HG03159 (cell line): ENCODE results near the gene CNTN1.

Source experiments
- ATAC-seq: cut with Tn5 transposase; IDR thresholded peaks from one replicate; pipeline ENCODE4 v1.9.1; 2021; ENCODE audit warnings: mild to moderate bottlenecking, moderate library complexity; ENCODE audit not compliant: unreplicated experiment

CNTN1 gene

GRCh38 chr12:40953076-40953475, 260.8 kb downstream of the CNTN1 start:
- ATAC-seq: no peak

DNA sequence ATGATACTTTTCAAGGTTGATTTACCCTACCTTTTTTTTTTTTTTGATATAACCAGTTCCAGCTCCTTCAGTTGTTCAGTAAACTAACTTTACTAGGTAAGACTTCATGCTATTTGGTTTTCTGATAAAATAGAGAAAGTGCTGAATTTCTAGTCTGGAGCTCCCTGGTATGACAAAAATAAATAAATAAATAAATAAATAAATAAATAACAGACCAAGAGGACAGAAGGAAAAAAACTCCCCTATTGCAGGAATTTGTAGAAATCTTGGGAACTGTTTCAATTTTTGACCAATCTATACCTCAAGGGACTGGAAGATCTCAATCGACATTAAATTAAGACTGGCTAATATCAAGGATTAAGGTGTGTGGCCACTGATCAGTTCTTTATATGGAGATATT, 265.2 kb downstream of the CNTN1 start:
- no peak for ATAC-seq

- ATAC-seq: no peak
Measured at GRCh38 chr12:40959041-40959440, 266.8 kb downstream of the CNTN1 start.

GRCh38 chr12:40963751-40964150, 271.5 kb downstream of the CNTN1 start:
- no peak for ATAC-seq

DNA sequence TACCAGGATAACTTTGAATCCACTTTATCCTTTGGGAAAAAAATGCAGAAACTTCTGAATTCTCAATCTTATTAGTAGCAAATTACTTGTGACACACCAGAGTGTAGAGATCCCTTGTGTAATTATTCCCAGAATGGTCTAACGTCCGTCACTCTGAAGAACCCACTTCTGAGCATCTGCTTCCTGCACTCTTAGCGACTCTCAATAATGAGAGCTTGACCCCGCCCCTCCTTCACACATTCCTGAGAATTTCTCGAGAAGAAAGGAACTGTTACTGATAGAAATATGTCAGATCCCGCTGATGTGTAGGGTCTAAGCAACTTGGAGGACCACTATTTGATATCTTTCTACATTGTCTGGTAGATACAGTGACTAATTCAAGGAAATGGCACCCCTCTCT, 277.6 kb downstream of the CNTN1 start:
- ATAC-seq: no peak

GRCh38 chr12:40970320-40970907, 278.2 kb downstream of the CNTN1 start:
- no peak for ATAC-seq

- ATAC-seq: no peak
Measured at GRCh38 chr12:40971911-40972310, 279.7 kb downstream of the CNTN1 start.

DNA sequence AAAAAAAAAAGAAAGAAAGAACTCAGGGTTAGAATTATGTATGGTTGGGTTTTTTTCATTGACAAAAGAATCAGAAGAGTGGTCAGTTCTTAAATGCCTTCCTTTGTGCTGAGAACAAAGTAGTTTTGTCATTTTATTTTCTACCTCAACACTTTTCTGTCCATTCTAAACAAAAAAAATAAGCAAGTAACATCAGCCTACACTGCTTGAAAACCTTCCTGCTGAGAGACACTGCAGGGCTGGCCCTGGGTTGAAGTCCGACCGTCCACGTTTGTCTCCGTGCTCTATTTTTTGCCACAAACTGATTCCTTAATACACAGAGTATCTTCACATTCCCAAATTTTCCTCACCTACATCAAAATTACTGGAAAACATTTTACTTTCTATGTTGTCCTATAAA, 284.3 kb downstream of the CNTN1 start:
- no peak for ATAC-seq

DNA sequence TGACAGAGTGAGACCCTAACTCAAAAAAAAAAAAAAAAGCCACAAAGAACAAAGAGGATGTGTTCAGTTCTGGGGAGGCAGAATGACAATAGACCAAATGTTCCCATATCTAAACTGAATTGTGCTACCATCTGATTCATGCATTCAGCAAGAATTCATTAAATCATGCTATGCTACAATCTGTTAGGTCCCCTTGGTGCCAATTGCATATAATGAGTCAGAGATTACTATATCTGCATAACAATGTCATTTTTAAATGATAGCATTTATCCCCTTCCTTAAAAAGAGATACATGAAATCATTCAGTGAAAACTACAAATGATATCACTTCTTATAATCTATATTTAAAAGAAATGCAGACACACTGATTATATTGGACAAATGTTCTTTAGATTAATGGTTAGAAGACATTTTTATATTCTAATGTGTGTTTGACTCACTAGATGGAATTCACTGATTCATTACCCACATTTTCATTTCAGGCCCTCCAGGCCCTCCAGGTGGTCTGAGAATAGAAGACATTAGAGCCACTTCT, 288.3 kb downstream of the CNTN1 start:
- no peak for ATAC-seq

DNA sequence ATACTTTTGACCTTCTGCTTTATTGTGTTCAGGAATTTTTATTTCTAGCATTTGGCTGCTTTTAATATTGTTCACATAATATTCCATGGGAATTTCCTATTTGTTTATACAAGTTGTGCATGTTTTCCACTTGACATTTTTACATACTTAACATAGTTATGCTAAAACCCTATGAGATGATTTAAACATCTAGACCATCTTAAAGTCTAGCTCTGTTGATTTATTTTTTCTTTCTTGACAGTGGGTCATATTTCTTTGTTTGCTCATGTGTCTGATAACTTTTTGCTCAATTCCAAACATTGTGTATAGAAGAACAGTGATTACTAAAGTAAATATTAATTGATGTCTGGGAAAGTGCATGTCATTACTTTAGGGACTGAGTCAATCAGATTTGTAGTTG, 293.8 kb downstream of the CNTN1 start:
- ATAC-seq: no peak

DNA sequence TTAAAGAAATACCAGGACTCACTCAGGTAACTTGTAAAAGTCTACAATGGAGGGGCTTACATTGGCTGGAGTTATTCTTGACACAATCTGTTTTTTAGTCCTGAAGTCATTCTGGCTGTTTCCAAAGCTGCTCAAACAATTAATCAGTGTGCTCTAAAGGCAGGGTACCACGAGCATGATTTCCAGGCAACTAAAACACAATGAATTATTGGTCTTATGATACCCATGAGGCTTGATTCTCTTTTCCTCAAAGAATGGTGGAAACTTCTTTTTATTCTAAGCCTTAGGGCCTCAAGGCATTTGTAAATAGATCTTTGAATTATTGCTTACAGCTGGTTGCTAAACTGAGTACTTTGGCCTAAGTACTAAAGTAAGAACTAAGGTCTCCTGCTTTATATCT, 296.1 kb downstream of the CNTN1 start:
- ATAC-seq: no peak

DNA sequence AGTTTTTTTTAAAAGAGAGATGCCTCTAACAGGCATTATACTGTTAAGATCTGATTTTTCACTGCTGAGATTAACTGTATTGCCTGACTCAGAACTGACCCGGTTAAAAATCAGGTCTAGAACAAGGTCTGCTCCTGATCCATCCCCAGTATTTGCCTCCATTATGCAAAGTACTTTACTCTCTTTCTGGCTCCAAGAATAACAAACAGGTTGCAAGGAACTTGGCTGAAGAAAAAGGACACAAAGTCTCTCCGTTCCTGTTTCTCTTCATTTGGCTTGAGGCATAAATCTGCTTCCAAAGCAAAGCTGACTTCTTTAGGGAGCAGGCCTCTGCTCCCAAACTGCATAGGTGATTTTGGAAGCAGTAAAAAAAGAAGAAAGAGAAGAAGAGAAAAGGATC, 296.6 kb downstream of the CNTN1 start:
- no peak for ATAC-seq

- ATAC-seq: no peak
Measured at GRCh38 chr12:40989785-40990184, 297.5 kb downstream of the CNTN1 start.

GRCh38 chr12:40992158-40992557, 299.9 kb downstream of the CNTN1 start:
- no peak for ATAC-seq

DNA sequence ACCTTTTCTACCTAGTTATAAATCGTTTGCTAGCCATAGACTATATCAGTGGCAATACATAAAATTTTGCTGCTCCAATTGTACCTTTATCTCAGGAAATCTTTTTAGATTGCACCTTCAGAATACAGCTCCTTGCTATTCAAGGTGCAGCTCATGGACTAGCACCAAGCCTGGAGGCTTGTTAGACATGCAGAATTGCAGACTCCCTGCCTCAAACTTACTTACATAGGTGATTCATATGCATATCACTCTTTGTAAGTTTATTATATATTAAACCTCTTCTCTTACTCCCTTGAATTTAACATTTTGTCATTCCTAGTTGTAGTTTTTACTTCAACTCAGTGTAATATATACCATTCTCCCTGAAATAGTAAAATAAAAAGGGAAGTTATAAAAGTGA, 300.4 kb downstream of the CNTN1 start:
- no peak for ATAC-seq

DNA sequence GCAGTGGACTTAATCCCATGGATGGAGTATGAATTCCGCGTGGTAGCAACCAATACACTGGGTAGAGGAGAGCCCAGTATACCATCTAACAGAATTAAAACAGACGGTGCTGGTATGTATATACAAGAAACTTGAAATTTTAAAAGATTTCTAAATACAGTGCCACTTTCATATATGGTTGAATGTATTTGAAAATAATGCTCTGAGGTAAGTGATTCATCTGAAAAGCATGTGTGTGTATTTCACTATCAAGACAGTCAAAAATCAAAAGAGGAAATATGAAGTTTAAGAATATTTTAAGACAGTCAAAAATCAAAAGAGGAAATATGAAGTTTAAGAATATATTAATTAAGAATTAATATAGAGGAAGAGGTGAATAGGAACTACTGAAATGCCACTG, 300.9 kb downstream of the CNTN1 start:
- no peak for ATAC-seq

GRCh38 chr12:40996091-40996490, 303.9 kb downstream of the CNTN1 start:
- no peak for ATAC-seq

DNA sequence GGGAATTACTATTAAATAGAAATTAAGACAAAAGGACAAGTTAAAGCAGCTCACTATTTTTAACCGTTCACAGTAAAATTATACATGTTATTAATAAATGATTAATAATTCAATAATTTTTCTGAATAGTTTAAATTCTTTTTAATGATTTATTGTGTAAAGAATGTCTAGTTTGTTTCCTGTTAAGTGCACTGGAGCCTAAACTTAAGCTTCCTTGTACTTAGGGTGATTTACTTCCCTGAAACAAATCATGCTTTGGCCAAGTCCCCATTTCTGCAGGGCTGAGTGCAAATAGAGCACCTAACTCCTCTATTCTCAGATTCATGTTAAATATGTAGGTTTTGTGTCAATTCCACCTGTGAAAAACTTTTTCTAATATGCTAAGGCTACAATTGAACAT, 307.0 kb downstream of the CNTN1 start:
- ATAC-seq: no peak

DNA sequence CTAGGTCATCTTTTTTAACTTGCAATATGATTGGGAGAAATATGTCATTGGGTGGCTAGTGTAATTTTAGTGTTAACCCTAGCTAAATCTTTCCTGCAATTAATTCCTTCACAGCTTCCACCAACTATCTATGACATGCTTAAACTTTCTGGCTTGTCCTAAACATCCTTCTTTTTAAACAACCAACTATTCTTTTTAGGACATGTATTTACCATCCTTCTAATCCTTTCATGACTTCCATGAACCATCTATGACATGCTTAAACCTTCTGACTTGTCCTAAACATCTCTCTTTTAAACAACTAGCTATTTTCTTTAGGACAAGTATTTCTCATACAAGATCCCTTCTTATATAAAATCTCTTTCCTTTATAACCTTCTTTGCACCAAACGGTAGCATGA, 316.2 kb downstream of the CNTN1 start:
- no peak for ATAC-seq

GRCh38 chr12:41011939-41012338, 319.7 kb downstream of the CNTN1 start:
- ATAC-seq: no peak

DNA sequence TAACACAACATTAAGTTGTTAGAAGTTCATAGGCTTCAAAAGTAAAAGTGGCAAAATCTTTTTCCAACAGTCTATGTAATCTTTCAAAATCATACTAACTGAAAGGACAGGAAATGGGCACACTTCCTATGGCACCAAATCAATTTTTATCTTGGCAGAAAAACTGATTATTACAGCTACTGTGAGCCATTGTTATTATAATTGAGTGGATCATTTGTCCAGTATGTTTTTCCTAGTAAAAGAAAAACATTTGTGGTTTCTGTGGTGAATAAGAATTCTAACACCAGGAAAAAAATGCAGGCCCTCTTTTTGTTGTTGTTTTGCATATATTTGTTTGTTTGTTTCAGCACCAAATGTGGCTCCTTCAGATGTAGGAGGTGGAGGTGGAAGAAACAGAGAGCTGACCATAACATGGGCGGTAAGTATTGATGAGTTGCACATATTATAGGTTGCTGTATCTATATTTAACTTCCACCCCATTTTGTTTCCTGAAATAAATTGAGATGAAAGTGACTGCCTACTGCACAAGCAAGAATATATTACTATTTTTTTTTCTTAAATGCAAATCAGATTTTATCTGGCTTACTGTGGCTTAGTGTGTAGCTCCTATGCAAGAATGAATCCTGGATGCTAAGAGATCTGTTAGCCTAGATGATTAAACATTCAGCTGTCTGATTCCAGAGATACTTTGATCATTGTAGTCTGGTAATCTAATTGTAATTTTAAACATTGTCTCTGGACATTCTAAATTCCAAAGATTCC, 321.8 kb downstream of the CNTN1 start:
- no peak for ATAC-seq

GRCh38 chr12:41014643-41015020, 322.4 kb downstream of the CNTN1 start:
- ATAC-seq: no peak

GRCh38 chr12:41018010-41018409, 325.8 kb downstream of the CNTN1 start:
- ATAC-seq: no peak
